Keratinocyte (primary cell): ENCODE results near the gene RNF125. TPM values are rescaled to one million over a fixed set of nuclear protein-coding genes. Genes with fewer than 3 reads are reported as not detected.

Experiments used
- DNase-seq: peaks from one replicate; pipeline ENCODE4 v3.0.0-alpha.2; 2011; ENCODE audit warnings: low read depth, missing footprints, low spot score
- FAIRE-seq: peaks from 2 replicates; lab custom pipeline; 2011; peaks lifted over from hg19 to GRCh38; lab: Jason Lieb, UNC
- H2AFZ ChIP-seq: 2 replicates; pipeline ENCODE4 v1.6.0; 2012; ENCODE audit warnings: low read length, control low read depth, inconsistent platforms; ENCODE audit not compliant: control insufficient read depth
- H3K27ac ChIP-seq: 2 replicates; pipeline ENCODE4 v1.5.1; 2011; ENCODE audit warnings: low read length; ENCODE audit not compliant: control insufficient read depth, insufficient read depth
- H3K27me3 ChIP-seq: 3 replicates; pipeline ENCODE4 v1.6.0; 2011; ENCODE audit warnings: low read length; ENCODE audit not compliant: control insufficient read depth, insufficient read depth; ENCODE audit errors: extremely low read depth
- H3K36me3 ChIP-seq, 2 experiments: 2 replicates in 1 of 2; 3 replicates in 1 of 2; pipeline ENCODE4 v1.5.1; 2011; ENCODE audit warnings: low read length in 2 of 2, mild to moderate bottlenecking in 1 of 2; ENCODE audit not compliant: control insufficient read depth in 2 of 2, insufficient read depth in 2 of 2; ENCODE audit errors: extremely low read depth in 1 of 2
- H3K4me1 ChIP-seq: 3 replicates; pipeline ENCODE4 v1.5.1; 2011; ENCODE audit warnings: low read length; ENCODE audit not compliant: control insufficient read depth, insufficient read depth; ENCODE audit errors: extremely low read depth
- H3K4me2 ChIP-seq: 3 replicates; pipeline ENCODE4 v1.6.0; 2011; ENCODE audit warnings: low read depth, low read length; ENCODE audit not compliant: control insufficient read depth, insufficient read depth; ENCODE audit errors: extremely low read depth
- H3K4me3 ChIP-seq, 3 experiments: fragments of 200-600 bp in 1 of 3; sonication (generic) in 1 of 3; 2 replicates in 2 of 3; 3 replicates in 1 of 3; pipeline ENCODE4 v1.5.1; 2011 to 2016; ENCODE audit warnings: low read length in 3 of 3, mild to moderate bottlenecking in 3 of 3, control low read depth in 2 of 3, inconsistent platforms in 1 of 3, low read depth in 1 of 3, mixed read lengths in 1 of 3, mixed run types in 1 of 3, moderate library complexity in 1 of 3; ENCODE audit not compliant: control insufficient read depth in 2 of 3, insufficient read depth in 2 of 3; ENCODE audit errors: extremely low read depth in 1 of 3
- H3K79me2 ChIP-seq: 2 replicates; pipeline ENCODE4 v1.6.0; 2012; ENCODE audit warnings: low read length; ENCODE audit not compliant: control insufficient read depth, insufficient read depth
- H3K9ac ChIP-seq: 3 replicates; pipeline ENCODE4 v1.6.0; 2011; ENCODE audit warnings: low read length; ENCODE audit not compliant: control insufficient read depth, insufficient read depth; ENCODE audit errors: extremely low read depth
- H3K9me1 ChIP-seq: 3 replicates; pipeline ENCODE4 v1.6.0; 2011; ENCODE audit warnings: low read length; ENCODE audit not compliant: control insufficient read depth, insufficient read depth; ENCODE audit errors: extremely low read depth
- H3K9me3 ChIP-seq: 2 replicates; pipeline ENCODE4 v1.5.1; 2012; ENCODE audit warnings: low read depth, low read length; ENCODE audit not compliant: control insufficient read depth
- H4K20me1 ChIP-seq: 3 replicates; pipeline ENCODE4 v1.6.0; 2011; ENCODE audit warnings: low read length; ENCODE audit not compliant: control insufficient read depth, insufficient read depth; ENCODE audit errors: extremely low read depth
- EZH2 ChIP-seq: IDR thresholded peaks from one replicate; pipeline ENCODE4 v1.6.1; 2012; ENCODE audit warnings: inconsistent platforms, mild to moderate bottlenecking, low read length, moderate library complexity
- dilution Hi-C: fragments of 300-500 bp; cut with MboI; formaldehyde crosslinking; loops from one replicate; pipeline ENCODE4 v1.7.0; 2020; ENCODE audit warnings: low sequenced_read_pairs; ENCODE audit not compliant: extremely low pct_ligation_motif_present
- polyA plus RNA-seq, 5 experiments: library from polyadenylated mRNA; depleted of rRNA in 3 of 5; stranded (reverse) in 3 of 5; stranded (forward) in 1 of 5; unstranded in 1 of 5; fragments of >200 nt; gene quantifications; 1 replicate in 1 of 5; 2 replicates in 3 of 5; 3 replicates in 1 of 5; pipeline versions ENCODE4 v1.2.1 to v1.2.3, GENCODE V29; 2011 to 2012; ENCODE audit warnings: missing spikeins in 2 of 5, low read depth in 1 of 5, low replicate concordance in 1 of 5
- TF ChIP-seq, protein P1 (sequence below), 3 experiments: IDR thresholded peaks in 1 of 3; conservative IDR thresholded peaks in 1 of 3; optimal IDR thresholded peaks in 1 of 3; 2 replicates in 2 of 3; 3 replicates in 1 of 3; pipeline versions ENCODE3 to v1.5.1; 2011; ENCODE audit warnings: low read length in 3 of 3, mild to moderate bottlenecking in 3 of 3, moderate library complexity in 2 of 3, control low read depth in 1 of 3, inconsistent platforms in 1 of 3; ENCODE audit not compliant: insufficient read depth in 2 of 3; ENCODE audit errors: extremely low read depth in 1 of 3

Gene RNF125
- polyA plus RNA-seq, 1 donor (not counting 4 experiments of a cell fraction or from before 2014, with no cell fraction given): 4.5 TPM

DNA sequence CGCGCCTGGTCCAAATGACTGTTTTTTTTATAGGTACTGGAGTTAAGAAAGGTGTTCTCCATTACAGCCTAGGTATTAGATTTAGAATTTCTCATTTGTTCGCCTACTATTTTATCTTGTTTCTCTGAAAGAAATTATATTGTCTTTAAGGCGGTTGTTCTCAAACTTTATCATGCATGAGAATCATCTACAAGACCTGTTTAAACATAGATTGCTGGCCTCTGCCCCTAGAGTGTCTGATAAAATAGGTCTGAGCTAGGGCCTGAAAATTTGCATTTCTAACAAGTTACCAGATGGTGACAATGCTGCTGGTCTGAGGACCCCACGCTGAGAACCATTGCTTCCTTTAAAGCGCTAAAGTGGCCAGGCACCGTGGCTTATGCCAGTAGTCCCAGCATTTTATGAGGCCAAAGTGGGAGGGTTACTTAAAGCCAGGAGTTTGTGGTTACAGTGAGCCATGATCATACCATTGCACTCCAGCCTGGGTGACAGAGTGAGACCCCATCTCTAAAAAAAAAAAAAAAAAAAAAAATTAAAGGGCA is 39.1 kb downstream of the RNF125 start:
- Histone ChIP-seq H3K79me2 (no peaks in the 10 kb centered on the region), H4K20me1 (no peaks in the 10 kb centered on the region), H3K9ac (no peak overlapping the region), H3K4me1 (no peaks in the 10 kb centered on the region), H3K27ac (no peak overlapping the region), H2AFZ (no peak overlapping the region), H3K27me3 (no peaks in the 10 kb centered on the region), H3K4me2 (no peak overlapping the region), H3K9me3 (no peaks in the 10 kb centered on the region), H3K9me1 (no peaks in the 10 kb centered on the region), H3K36me3 (no peaks in the 10 kb centered on the region), H3K4me3 (no peak overlapping the region)
- TF ChIP-seq, protein P1, sequence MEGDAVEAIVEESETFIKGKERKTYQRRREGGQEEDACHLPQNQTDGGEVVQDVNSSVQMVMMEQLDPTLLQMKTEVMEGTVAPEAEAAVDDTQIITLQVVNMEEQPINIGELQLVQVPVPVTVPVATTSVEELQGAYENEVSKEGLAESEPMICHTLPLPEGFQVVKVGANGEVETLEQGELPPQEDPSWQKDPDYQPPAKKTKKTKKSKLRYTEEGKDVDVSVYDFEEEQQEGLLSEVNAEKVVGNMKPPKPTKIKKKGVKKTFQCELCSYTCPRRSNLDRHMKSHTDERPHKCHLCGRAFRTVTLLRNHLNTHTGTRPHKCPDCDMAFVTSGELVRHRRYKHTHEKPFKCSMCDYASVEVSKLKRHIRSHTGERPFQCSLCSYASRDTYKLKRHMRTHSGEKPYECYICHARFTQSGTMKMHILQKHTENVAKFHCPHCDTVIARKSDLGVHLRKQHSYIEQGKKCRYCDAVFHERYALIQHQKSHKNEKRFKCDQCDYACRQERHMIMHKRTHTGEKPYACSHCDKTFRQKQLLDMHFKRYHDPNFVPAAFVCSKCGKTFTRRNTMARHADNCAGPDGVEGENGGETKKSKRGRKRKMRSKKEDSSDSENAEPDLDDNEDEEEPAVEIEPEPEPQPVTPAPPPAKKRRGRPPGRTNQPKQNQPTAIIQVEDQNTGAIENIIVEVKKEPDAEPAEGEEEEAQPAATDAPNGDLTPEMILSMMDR (optimal IDR thresholded peaks at IDR 0.05 in 1 of 3, IDR thresholded peaks at IDR 0.05 in 1 of 3, conservative IDR thresholded peaks at IDR 0.05 in 1 of 3; ENCODE audit: extremely low read depth in 1 of 3, insufficient read depth in 2 of 3, low read length in 3 of 3): no peak
- no peak for TF ChIP-seq EZH2
- dilution Hi-C loops: no loop called here
- no peak for FAIRE-seq
- no peak for DNase-seq

DNA sequence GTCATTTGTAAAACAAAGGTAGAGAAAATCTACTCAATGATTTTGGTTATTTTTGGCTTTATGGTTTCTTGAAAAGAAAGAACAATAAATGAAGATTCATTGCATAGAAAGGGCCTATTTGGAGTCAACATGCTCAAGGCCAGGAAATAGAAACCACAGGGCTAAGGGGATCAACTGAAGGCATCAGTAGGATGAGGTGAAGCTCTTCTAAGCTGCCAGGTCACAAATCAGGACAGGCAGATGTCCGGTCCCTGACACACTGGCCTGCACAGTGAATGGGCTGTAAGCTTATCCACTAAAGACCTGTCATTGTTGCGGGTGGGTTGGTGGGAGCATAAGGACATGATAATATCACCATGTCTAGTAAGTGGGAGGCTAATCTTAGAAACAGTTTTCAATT is 41.4 kb downstream of the RNF125 start:
- Histone ChIP-seq H3K4me2 (no peak overlapping the region), H3K27ac (no peak overlapping the region), H3K27me3 (no peaks in the 10 kb centered on the region), H3K36me3 (no peaks in the 10 kb centered on the region), H3K79me2 (no peaks in the 10 kb centered on the region), H3K9ac (no peak overlapping the region), H2AFZ (no peak overlapping the region), H4K20me1 (no peaks in the 10 kb centered on the region), H3K9me1 (no peaks in the 10 kb centered on the region), H3K4me3 (no peak overlapping the region), H3K4me1 (no peaks in the 10 kb centered on the region), H3K9me3 (no peaks in the 10 kb centered on the region)
- FAIRE-seq (no peak), DNase-seq (no peak)
- TF ChIP-seq, protein P1 (optimal IDR thresholded peaks at IDR 0.05 in 1 of 3, IDR thresholded peaks at IDR 0.05 in 1 of 3, conservative IDR thresholded peaks at IDR 0.05 in 1 of 3; ENCODE audit: extremely low read depth in 1 of 3, insufficient read depth in 2 of 3, low read length in 3 of 3): no peak
- no peak for TF ChIP-seq EZH2
- dilution Hi-C loops: no loop called here
